Midbrain (tissue), 1 donor: Measurements from ENCODE around the gene BSND.

Experiments used
- DNase-seq: peaks from one replicate; lab custom pipeline; 2025; lab: John Stamatoyannopoulos, UW

BSND gene

DNA sequence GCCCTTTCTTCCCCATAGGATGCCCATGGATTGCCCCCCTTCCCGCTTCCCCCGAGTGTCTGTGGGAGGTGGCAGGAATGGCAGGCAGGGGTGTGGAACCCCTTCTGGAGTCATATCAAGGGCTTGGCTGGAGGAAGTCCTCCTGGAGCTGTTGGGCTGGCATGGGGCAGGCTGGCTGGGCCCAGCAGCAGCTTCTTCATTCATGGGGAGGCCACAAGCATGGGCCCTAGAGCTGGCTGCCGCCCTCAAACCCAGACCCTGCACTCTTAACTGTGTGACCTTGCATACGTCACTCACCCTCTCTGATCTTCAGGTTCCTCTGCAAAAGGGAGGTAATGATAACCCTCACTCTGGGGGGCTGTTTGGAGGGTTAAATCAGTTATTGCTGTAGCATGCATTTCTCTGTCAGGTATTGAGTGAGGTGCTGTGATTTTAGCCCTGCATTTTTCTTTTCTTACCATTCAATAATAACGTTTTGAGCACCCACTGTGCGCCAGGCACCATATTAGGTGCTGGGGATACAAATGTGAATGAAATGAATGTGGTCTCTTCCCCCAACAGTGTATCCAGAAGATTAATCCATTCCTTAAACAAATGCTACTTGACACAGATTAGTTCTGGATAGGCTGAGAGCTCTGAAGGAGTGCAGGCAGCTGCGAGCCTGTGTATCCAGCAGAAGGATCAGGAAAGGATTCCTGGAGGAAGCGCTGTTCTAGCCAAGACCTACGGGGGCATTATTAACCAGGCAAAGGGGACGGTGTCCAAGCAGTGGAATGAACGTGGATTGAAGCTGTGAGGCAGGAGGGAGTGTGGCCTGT, 49.9 kb downstream of the BSND start:
- DNase-seq = no peak

DNA sequence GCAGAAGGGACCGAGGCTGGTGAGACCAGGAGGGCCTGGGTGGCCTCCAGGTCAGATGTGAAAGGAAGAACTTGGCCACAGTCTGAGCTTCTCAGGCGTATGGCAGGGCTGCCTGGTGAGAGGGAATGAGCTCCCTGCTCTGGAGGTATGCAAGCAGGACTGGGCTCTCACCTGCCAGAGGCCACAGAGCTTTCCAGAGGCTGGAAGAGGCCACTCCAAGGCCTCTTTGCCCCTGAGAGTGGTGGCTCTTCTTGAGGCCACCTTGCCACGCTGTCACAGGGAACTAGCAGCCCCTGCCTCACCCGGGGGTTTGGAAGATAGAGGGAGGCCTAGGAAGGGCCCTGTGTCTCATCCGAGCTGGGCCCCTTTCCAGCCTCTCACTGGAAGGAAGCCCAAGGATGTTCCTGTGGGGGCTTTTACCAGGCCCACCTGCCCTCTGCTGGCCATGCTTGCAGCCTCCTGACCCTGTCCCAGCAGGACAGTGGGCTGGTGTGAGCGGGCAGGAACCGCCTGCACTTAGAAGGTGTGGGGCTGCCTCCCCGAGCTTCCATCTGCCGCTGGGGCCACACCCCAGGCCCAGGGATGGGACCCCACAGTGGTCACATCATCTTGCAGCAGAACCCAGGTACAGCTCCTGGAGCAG, 50.7 kb downstream of the BSND start:
- no peak for DNase-seq

DNA sequence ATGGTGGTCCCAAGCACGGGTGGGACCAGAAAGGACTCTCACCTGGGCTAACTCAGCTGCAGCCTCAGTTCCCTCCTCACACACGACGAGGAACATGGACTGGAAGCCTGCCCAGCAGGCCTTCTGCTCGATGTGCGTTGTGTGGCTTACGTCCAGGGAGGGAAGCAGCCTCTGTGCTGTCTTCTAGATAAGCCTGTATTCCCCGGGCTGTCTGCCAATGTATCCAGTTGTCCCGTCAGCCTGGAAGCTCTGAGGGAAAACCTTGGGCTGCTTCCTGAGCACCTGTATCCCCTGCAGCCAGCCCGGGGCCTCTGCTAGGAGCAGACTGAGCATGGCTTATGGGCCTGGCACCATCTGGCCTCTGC, 51.2 kb downstream of the BSND start:
- DNase-seq = no peak

DNA sequence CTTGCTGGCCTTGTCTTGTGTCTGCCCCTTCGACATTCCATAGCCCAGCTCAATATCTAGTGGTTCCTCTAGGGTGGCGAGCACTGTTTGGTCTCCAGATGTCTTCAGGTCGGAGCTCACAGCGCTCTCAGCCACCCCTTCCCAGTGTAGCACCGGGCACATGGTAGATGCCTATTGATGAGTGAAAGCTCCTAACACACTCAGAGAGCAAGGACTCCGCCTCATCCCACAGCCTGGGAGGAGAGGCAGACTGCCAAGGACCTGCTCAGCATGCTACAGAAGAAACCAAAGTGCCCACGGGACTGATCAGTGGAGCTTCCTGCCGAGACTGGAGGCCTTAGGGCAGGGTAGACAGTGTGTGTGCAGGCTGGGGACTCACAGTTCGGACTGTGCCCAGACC, 51.5 kb downstream of the BSND start:
- DNase-seq = no peak

DNA sequence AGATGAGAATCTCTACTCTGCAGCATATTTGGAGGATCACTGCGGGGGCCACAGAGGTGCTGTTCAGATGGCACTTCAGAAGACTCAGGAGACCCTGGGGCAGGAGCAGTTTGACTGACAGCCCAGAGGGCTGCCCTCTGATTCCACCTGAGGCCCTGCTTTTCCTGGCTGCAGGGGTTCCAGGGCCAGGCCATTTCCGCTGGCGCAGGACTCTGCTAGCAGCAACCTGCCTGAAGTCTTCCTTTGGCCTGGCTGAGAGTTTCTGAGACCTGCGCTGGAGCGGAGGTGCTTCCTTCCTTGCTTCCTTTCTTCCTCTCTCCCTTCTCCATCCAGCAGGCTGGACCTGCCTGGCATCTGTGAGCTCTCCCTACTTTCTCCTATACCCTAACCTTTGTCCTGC, 52.4 kb downstream of the BSND start:
- DNase-seq = no peak

DNA sequence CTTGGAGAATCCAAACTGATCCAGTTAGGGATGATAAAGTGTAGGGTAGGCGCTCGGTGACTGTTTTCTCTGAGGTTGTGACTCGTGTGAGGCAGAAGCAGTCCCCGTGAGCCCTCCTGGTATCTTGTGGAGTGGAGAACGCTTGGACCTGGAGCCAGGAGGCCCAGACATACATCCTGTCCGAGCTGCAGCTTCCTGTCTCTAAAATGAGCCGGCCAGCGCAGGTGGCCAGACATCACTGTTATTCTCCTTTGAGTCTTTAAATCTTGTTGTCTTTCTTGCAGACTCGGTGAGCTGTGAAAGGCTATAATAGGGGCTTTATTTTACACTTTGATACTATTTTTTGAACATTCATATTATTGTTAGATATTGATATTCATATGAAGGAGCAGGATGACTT, 52.9 kb downstream of the BSND start:
- no peak for DNase-seq

DNA sequence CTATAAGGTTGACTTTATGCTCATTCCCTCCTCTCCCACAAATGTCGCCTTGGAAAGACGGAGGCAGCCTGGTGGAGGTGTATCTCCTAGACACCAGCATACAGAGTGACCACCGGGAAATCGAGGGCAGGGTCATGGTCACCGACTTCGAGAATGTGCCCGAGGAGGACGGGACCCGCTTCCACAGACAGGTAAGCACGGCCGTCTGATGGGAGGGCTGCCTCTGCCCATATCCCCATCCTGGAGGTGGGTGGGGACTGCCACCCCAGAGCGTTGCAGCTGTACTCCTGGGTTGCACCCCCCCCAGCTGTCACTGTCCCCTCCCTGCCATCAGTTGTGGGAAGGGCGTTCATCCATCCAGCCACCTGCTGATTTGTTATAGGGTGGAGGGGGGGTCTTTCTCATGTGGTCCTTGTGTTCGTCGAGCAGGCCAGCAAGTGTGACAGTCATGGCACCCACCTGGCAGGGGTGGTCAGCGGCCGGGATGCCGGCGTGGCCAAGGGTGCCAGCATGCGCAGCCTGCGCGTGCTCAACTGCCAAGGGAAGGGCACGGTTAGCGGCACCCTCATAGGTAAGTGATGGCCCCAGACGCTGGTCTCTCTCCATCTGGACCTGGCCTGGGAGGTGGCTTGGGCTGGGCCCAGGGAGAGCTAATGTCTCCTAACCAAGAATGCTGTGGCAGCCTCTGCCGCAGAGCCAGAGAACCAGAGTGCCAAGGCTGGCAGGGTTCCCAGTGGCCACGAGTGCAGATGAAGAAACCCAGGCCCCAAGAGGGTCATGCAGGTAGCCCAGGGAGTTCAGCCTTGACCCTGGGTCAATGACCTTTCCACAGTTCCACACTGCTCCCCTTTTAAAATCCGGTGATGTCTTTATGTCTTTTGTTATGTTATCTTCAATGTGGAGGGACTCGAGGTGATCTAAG, 53.7 kb downstream of the BSND start:
- no peak for DNase-seq

DNA sequence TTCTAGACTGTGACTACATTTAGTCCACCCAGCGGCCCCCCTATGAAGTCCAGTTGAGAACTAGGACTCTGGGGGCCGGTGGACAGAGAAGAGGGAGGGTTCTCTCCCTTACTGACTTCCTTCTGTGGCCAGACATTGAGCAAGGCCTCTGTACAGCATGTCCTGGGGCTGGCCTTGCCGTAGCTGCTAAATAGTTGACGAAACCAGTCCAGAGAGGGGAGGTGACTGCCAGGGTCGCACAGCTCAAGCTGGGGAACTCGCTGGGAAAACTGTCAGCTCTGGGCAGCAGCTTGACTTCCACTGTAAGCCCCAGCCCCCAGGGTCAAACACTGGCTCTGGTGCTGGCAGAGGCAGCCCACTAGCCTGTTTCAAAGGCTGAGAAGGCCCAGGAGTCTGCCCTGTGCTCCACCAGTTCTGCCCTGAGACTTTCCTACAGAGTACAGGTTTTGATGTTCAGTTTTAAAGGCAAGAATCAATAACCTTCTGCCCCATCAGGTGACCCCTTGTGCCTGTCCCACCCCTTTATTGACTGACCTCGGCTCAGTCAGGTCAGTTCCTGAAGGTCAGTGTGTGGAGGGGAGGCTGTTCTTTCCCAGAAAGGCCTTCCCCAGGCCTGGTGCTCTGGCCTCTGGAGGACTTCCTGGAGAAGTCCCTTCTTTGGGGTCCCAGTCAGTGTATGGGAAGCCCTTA, 54.7 kb downstream of the BSND start:
- DNase-seq = no peak

DNA sequence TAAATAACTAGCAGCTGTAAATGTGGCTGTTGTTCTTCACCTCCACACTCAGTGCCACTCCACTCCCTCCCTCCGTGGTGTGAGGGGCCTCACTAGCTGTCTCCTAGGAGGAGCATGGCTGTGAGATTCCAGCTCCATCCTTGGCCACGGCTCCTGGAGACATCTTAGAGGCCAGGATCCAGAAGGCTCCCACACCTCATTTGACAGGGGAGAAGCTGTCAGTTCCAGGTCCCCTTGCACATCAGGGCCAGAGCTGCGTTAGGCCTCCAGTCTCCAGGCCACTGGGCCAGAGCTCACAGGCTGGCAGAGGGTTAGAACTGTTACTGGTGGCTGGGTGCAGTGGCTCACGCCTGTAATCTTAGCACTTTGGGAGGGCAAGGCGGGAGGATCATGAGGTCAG, 55.7 kb downstream of the BSND start:
- DNase-seq = no peak

DNA sequence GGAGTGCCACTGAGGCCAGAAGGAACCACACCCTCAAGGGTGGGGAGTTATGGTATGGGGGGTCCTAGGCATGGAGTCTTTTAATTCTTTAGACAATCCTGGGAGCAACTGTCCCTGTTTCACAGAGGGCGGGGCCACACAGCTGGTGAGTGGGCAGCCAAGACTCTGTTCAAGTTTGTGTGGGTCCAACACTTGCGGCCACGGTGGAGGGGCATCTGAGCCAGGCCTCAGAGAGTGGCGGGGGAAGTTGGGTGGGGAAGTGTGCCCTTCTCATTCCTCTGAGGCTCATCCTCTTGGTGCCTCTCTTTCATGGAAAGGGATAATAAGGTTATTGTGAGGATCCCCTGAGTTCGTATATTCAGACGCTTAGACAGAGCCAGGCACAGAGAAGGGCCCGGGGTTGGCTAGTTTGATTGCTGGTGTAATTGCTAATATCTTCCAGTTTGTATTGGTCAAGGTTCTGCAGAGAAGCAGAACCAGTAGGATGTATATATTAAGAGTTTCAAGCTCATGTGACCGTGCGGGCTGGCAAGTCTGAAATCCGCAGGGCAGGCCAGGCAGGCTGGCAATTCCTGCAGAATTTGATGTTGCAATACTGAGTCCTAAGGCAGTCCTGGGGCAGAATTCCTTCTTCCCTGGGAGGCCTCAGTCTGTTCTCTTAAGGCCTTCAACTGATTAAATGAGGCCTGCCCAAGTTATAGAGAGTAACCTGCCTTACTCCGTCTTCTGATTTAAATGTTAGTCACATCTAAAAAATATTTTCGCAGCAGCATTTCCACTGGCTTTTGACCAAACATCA, 56.5 kb downstream of the BSND start:
- DNase-seq = no peak

DNA sequence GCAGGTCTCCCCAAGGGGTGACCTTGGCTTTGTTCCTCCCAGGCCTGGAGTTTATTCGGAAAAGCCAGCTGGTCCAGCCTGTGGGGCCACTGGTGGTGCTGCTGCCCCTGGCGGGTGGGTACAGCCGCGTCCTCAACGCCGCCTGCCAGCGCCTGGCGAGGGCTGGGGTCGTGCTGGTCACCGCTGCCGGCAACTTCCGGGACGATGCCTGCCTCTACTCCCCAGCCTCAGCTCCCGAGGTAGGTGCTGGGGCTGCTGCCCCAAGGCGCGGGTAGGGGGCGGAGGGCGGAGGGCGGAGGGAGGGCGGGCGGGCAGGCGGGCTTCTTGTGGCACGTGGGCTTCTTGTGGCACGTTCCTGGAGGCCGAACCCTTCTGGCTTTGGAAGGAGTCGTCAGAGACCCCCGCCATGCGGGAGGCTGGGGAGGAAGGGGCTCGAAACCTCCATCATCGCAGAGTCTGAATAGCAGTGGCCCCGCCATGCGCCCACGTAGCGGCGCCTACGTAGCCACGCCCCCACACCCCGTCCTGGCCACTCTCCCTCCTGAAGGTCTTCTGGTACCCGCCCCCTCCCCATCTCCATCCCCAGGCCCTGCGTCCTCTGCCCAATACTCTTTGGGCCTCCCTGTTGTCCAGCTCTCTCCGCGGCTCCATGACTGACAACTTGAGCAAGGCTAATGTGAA, 57.4 kb downstream of the BSND start:
- no peak for DNase-seq

DNA sequence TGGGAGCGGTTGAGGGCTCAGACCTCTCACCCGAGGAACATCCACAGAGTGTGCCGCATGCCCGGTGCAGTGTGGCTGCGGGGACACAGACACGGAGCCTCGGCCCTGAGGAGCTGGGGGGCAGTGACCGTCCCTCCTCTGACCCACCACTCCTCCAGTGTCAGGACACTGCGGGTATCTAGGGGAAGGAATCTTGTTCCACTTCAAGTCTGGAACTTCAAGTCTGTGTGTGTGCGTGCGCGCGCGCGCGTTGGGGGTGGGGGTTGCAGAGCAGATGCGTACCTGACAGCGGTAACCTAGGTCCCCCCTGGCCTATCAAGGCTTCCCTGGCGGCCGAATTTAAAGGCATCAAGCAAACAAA, 57.9 kb downstream of the BSND start:
- no peak for DNase-seq

DNA sequence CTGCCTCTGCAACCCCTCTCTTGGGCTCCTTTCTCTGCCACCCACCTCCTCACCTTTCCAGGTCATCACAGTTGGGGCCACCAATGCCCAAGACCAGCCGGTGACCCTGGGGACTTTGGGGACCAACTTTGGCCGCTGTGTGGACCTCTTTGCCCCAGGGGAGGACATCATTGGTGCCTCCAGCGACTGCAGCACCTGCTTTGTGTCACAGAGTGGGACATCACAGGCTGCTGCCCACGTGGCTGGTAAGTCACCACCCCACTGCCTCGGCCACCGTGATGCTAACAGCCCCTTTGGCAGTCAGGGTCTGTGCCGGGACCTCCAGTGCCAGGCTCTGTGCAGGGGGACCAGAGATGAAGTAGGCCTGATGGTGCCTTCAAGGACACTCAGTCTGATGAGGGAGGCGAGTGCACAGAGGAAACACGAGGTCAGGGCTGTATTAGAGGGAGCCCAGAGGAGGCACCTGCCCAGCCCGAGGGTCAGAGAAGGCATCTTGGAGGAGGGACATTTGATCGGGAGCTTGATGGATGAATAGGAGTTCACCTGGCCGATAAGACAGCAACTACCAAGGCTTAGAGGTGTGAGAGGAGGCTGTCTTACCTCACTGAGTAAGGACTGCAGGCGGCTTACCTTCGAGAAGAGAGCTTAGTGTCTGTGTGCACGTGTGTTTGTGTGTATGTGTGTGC, 58.7 kb downstream of the BSND start:
- DNase-seq = no peak

DNA sequence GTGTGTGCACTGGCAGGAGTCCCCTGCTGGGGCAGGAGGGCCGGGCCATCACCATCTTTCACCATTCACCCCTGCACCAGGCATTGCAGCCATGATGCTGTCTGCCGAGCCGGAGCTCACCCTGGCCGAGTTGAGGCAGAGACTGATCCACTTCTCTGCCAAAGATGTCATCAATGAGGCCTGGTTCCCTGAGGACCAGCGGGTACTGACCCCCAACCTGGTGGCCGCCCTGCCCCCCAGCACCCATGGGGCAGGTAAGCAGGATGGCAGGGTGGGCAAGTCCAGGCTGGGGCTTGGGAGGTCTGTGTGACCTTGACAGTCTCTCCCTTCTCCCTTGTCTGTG, 59.2 kb downstream of the BSND start:
- no peak for DNase-seq

DNA sequence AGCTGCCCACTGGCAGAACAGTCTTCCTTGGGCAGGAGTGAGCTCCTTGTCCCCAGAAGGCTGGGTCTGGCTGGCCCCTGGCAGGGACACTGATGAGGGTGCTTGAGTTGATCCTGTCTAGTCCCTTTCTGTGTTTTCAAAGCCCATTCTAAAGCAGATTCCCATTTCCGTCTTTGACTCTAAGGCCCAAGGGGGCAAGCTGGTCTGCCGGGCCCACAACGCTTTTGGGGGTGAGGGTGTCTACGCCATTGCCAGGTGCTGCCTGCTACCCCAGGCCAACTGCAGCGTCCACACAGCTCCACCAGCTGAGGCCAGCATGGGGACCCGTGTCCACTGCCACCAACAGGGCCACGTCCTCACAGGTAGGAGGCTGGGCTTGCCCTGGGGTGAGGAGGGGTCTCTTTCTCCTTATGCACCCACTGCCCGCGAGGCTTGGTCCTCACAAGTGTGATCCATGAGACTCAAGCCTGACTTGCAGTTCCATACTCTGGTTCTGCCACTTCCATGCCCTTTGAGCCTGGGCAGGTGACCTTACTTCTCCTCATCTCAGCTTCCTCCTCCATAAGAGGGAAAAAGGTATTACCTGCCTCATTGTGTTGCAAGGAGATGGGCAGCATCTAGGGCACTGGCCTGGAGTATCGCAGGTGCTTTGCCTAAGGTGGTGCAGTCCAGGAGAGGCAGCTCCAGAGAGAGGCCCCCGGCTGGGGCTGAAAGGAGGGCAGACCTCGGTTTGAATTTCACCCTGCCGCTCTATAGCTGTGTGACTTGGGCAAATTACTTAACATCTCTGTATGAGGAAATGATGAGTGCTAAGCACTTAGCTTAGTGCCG, 60.8 kb downstream of the BSND start:
- DNase-seq = no peak

DNA sequence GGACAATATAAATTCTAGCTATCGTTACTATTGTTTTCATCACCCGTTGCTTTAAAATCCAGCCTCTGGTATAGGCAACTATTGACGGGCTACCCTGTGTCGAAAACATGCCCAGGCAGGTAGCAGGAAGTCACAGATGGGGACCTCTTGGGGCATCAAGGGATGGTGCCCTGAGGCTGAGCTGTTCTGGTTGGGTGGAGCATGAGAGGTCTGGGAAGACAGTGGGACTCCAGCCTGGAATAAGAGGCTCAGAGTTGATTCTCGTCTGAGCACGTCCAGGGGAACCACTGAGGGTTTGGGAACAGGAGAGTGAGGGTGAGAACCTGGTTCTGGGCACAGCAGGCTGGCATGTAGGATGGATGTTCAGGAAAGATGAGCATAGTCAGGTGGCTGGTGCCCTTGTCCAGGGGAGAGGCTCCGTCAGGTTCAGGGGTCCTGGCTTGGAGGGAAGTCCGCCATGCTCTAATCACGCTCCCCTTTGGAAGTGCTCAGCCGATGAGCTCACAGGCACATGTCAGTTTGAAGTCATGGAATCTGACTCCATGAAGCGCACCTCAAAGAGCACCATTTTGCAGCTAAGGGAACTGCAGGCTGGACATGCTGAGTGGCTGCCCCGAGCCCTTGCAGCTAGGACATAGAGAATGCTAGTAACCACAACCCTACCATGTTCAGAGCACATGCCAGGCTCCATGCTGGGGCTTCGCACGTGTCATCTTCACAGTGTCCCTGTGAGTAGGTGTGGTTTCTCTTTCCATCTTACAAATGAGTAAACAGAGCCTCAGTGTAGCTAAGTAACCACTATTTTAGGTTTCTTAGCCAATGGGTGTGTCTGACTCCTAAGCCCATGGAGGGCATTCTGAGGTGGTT, 61.6 kb downstream of the BSND start:
- DNase-seq = no peak

DNA sequence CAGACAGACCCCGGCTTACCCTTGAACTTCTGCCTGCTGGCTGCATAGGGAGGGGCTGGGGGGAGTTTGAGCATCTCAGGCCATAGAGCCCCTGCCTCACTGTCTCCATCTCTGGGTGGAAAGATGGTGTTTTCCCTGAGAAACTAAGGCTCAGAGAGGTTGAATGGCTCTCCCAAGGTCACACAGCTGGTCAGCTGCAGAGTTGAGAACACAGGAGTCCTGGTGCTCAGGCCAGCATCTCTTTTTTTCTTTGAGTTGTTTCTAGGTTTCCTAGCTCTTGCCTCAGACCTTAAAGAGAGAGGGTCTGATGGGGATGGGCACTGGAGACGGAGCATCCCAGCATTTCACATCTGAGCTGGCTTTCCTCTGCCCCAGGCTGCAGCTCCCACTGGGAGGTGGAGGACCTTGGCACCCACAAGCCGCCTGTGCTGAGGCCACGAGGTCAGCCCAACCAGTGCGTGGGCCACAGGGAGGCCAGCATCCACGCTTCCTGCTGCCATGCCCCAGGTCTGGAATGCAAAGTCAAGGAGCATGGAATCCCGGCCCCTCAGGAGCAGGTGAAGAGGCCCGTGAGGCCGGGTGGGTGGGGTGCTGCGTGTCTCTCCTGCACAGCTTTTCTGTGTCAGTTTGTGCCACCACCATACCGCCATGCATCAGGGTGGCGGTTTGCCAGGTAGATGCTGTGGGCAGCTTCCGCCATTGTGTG, 62.4 kb downstream of the BSND start:
- no peak for DNase-seq
